ENCODE results near the gene GBP4.

Gene GBP4

DNA sequence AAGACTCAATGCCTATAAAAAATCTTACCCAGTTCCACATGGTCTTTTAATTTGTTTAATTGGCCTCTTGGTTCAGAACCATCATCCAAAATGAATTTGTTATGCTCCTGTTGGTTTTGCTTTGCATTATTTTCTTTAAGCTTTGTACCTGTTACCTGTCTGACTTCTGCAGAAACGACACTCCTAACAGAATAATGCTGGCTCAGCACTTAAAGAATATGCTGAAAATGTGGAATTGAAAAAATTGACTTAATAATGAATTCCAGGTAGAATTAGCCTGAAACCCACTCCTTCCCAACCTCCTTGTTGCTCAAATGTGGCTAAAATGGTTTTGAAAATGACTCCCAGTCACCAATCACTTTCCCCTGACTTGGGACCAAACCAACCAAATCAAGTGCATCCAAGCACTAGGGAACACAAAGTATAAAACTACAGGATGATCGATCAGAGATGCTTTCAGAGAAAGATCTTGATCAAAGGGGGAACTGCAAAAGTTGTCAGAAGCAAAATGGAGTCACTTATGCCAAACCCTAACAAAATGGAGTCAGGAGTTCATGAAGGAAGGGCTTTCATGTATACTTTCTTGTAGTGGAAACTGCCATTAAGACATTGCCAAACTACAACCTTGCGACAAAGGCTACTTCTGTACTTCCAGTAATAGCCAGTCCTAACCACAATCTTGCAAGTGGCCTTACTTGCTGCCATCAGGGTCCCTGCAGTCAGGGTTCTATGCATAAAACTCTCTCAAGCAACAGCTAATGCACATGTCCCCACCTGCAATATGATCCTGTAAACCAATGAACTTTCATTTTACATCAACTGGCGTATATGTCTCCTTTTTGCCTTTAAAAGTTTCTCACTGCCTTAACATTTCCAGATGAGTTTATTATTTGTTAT lies 28.3 kb downstream of the GBP4 start:
- no peak for DNase-seq (ENCODE audit: low spot score)

DNA sequence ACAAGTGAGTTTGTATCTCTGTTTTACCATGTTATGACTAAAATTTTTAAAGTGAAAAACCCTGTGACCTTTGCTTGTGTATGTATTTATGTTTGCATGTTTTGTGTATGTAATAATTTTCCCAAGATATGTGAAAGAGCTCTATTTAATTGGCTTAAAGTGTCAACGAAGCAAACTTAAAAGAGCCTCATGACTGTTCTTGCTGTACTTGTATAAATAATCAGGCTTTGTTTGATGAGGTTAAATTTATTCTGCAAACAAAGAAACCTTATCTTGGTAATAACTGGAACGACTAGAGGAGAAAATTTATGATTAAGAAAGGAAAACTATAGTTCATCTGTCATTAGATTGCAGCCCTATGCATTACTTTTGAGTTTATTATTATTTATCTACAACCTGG lies 29.6 kb downstream of the GBP4 start:
- DNase-seq (ENCODE audit: low spot score), result peak; percentile 24

DNA sequence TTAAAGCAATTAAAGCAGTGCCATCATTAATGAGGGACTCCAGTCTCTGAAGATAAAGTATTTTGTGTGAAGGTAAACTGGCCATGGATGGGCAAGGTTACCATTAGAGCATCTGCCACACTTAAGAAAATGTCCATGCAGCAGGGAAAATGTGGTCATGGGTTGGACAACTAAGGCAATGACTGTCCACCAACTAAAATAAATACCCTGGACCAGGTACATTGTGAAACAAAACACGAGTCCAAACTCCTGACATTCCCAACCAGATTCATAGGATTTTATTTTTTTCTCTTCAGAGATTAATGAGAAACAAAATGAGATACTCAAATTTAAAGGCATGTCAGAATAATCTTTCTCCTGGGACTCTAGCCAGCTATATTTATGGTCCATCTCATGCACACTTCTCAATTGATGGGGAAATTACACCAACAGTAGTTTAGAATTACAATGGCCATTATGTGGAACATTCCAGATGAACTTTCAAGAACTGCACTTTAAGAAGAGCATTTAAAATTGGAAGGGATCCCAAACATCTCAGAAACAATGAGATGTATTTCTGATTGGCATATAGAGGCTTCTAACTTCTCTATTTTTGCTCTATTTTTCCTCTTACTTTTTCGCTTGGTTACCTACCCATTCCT lies 31.0 kb downstream of the GBP4 start:
- no peak for DNase-seq (ENCODE audit: low spot score)

DNA sequence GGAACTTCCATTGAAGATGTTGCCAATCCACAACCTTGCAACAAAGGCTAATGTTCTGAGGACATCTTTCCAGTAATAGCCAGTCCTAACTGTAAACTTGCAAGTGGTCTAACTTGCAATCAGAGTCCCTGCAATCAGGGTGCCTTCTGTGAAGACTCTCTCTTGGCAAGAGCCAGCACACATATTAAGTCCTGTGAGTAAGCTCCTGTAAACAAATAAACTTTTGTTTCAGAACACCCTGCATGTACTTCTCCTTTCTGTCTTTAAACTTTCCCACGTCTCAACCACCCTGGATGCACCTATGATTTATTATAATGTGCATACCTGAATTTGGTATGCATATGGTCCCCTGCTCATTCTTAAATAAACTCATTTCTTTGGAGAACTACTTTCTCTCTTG lies 32.0 kb downstream of the GBP4 start:
- no peak for DNase-seq (ENCODE audit: low spot score)

DNA sequence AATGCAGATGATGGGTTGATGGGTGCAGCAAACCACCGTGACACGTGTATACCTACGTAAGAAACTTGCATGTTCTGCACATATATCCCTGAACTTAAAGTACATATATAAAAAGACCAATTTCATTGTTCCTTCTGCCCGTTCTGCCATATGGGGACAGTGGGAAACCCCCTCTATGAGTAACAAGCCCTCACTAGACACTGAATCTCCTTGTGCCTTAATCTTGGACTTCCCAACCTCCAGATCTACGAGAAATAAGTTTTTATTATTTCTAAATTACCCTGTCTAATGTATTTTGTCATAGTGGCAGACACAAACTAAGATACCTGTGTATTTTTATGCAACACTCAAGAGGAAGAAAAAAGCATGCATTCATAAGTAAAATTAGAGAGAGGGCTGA lies 32.9 kb downstream of the GBP4 start:
- no peak for DNase-seq (ENCODE audit: low spot score)

DNA sequence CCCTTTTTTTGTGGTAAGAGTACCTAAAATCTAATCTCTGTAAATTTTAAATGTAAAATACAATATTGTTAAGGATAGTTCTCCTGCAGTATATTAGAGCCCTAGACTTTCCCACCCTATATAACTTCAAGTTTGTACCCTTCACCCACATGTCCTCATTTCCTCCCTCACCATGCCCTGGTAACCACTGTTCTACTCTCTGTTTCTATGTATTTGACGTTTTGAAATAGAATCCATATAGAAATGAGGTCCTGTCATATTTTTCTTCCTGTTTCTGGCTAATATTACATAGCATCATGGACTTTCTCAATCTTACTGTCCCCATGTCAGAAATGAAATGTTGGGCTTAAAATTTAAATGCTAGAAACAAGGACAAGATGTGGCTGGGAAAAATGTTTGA lies 47.7 kb downstream of the GBP4 start:
- DNase-seq (ENCODE audit: low spot score), result no peak

DNA sequence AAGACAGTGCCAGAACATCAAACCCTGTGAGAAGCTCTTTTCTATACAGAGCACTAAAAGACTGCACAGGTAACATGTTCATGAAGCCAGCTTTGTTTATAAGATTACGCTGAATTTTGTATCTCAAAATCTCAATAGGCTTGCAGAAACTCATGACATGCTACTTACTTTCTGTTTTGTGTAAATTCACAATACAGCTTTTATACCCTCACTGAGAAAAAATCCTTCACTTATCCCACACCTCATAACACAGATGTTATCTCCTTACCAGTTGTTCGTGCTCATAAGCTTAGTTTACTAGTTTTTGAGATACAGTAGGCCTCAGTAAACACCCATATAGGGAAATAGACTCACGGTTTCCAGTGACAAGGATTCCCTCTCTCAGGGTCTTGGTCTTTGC lies 48.8 kb downstream of the GBP4 start:
- DNase-seq (ENCODE audit: low spot score), result no peak

DNA sequence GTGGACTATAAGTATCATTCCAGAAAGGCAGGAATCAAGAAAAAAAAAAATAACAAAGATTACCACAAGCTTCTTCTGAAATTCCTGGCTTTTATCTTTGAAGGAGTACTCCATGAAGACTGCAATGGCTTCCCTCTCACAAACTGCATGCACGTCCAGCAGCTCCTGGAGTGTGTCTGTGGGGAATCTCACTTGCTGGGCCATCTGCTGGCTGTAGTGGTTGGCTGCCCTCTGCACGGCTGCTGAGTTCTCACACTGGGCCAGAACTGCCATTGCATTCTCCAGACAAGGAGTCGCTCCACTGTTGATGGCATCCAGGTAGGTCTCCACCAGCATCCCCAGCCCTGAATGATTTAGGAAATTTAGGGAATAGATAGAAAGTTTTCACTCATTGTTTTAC lies 49.5 kb downstream of the GBP4 start:
- DNase-seq (ENCODE audit: low spot score), result peak; percentile 59

DNA sequence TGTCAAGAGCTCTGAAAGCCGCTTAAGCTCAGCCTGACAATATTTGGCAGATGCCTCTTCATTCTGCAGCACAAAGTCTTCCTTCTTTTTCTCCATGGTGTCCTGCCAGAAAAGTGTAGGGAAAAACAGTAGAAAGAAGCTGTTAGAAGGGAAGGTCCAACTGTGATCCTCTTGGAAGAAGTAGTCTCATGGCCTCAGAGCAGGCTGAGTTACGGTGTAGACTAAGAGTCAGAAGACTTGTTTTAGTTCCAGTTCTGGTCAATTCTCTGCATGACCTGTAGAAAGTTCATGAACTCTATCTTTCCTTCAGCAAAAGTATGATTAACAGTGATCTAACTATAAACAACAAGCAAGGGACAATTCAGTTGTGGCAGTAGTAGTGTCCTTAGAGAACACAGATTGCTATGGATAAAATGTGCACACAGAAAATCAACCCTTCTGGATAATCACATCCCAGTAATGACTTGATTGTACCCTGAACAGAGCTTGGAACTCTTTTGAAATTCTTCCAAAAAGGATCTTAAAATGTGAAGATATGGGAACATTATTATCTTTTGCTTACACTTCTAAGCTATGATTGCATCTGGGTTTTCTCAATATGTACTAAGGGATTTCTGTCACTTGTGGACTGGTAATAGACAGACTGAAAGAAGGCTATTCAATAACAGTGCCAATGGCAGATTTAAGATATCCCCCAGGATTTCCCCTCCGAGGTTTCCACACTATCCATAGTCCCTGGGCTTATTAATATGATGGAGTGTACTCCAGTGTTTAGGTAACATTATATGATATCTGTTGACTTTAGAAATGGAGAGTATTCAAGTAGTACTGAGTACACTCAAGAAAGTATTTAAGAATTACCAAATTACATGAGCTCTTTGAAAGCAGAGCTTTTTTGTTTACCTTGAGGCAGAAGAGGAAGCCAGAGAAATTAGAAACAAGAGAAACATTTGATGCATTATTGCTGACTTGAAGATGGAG lies 50.8 kb downstream of the GBP4 start:
- peak; percentile 14 for DNase-seq (ENCODE audit: low spot score)

DNA sequence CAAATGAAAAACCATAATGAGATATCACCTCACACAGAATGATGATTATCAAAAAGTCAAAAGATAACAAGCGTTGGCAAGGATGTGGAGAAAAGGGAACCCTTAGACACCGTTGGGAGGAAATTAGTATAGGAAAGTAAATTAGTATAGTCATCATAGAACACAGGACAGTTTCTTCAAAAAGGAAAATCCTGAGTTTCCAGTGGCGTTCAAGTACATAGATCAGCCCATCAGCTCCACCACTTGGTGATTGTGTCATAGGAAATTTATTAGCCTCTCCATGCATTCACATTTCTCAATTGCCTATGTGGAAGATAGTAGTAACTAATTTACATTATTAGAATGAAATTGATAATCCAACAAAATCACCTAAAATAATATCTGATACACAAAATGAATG lies 52.0 kb downstream of the GBP4 start:
- no peak for DNase-seq (ENCODE audit: low spot score)

DNA sequence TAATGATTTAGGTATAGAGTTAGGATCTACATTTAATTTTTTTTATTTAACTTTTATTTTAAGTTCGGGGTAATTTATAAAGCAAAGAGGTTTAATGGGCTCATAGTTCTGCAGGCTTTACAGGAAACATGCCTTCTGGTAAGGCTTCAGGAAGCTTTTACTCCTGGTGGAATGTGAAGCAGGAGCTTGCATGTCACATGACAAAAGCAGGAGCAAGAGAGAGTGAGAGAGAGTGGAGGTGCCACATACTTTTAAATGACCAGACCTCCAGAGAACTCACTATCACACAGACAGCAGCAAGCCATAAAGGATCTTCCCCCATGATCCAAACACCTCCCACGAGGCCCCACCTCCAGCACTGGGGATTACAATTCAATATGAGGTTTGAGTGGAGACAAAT lies 55.3 kb downstream of the GBP4 start:
- no peak for DNase-seq (ENCODE audit: low spot score)

DNA sequence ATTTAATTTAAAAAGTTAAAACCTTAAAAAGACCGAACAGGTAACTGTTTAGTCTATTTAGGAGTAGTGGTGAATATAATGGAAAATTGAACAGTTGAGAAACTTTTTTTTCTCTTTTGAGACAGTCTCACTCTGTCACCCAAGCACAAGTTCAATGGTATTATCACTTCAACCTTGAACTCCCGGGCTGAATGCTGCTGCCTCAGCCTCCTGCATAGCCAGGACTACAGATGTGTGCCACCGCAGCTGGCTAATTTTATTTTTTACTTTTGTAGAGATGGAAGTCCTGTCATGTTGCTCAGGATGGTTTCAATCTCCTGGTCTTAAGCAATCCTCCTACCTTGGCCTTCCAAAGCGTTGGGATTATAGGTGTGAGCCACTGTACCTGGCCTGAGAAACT lies 56.6 kb downstream of the GBP4 start:
- no peak for DNase-seq (ENCODE audit: low spot score)

DNA sequence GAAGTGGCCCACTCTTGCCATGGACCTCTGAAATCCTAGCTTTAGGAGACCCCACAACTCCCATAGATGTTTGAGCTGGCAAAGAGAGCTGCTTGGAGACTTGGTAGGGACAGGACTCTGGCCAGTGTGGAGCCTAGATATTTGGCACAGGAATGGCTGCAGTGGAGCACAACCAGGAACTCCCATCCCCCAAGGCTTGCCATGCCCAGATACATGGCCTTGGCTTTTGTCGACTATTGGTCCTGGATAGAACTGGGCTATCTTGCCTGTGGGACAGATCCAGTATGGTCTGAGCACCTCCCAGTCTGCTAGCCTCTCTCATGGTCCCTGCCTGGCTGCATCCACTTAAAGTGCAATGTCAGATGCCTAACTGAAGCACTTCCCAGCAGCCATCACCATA lies 65.0 kb downstream of the GBP4 start:
- DNase-seq (ENCODE audit: low spot score), result no peak

All from pons (tissue), 1 donor.